ENCODE data around the gene SOX13.

DNA sequence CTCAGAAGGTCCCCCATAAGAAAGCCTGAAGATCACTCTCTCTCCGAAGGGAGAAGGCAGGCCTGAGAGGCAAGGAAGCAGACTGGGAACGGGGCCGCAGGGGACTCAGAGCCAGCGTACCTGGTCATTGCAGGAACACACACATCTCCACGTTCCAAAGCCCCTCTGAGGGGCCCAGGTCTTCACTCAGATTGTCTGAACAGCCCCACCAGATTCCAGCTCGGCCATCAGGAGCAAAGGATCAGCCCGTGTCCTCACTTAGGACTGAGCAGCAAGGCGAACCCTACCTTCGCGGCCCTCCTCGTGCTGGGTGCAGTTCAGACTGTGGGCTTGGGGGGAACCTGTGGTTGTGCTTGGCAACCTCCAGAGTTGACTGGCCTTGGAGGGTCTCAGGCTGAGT is 43.9 kb upstream of the SOX13 start:
- TF ChIP-seq EZH2 (IDR thresholded peaks at IDR 0.05) = no peak
- TF ChIP-seq POLR2AphosphoS5 (IDR thresholded peaks at IDR 0.05; ENCODE audit: borderline replicate concordance, low read depth, low read length) = no peak
- no peak for TF ChIP-seq FOXP2 (optimal IDR thresholded peaks at IDR 0.05; ENCODE audit: control extremely low read depth, extremely low read length, insufficient read depth)
